Stimulated activated naive CD8-positive, alpha-beta T cell treated with anti-CD3 and anti-CD28 coated beads, Interleukin-15, Interleukin-2, amounts not matched to agents 100 ng/mL and 50 ng/mL, for 24 hours (primary cell): ENCODE data around the gene OLFM4.

ENCODE experiments used
- H3K27ac Mint-ChIP-seq: one replicate; pipeline ENCODE4 v1.8.0; 2021; ENCODE audit warnings: mild to moderate bottlenecking, mixed read lengths
- H3K27me3 Mint-ChIP-seq: one replicate; pipeline ENCODE4 v1.8.0; 2021; ENCODE audit warnings: mixed read lengths
- H3K36me3 Mint-ChIP-seq: one replicate; pipeline ENCODE4 v1.8.0; 2021; ENCODE audit warnings: low read depth, mixed read lengths
- H3K4me1 Mint-ChIP-seq: one replicate; pipeline ENCODE4 v1.8.0; 2021; ENCODE audit warnings: low read depth, mixed read lengths
- H3K4me3 Mint-ChIP-seq: one replicate; pipeline ENCODE4 v1.8.0; 2021; ENCODE audit warnings: mild to moderate bottlenecking, mixed read lengths
- H3K9me3 Mint-ChIP-seq: one replicate; pipeline ENCODE4 v1.8.0; 2021; ENCODE audit warnings: mixed read lengths

OLFM4 gene

DNA sequence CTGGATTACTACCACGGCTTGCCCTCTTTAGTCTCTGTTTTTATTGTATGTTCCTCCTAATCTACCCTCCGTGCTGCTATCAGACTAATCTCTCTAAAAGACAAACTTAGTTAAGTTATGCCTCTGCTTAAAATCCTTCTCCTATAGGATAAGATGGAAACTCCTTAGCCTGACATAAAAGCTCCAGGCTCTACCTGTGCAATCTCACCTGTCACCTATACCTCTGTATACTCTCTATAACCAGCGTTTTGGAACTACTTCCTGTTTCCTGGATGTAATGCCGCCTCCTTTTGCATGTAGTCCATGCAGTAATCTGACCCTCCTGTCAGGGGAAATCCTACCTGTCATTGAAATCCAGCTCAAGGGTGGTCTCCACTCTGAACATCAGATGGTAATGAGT lies 41.2 kb downstream of the OLFM4 start:
- no peak overlapping the region for H3K27ac Mint-ChIP-seq

GRCh38 chr13:53073711-53074110 lies 45.1 kb downstream of the OLFM4 start:
- Mint-ChIP-seq H3K4me3 (no peak overlapping the region), H3K9me3 (no peaks in the 10 kb centered on the region), H3K27ac (no peak overlapping the region), H3K4me1 (no peaks in the 10 kb centered on the region), H3K27me3 (no peaks in the 10 kb centered on the region), H3K36me3 (no peaks in the 10 kb centered on the region)

More for the DNA sequence above, 41.2 kb downstream of the OLFM4 start:
- Mint-ChIP-seq H3K4me1 (no peaks in the 10 kb centered on the region), H3K27me3 (no peaks in the 10 kb centered on the region), H3K9me3 (no peaks in the 10 kb centered on the region), H3K36me3 (no peaks in the 10 kb centered on the region), H3K4me3 (no peak overlapping the region)

DNA sequence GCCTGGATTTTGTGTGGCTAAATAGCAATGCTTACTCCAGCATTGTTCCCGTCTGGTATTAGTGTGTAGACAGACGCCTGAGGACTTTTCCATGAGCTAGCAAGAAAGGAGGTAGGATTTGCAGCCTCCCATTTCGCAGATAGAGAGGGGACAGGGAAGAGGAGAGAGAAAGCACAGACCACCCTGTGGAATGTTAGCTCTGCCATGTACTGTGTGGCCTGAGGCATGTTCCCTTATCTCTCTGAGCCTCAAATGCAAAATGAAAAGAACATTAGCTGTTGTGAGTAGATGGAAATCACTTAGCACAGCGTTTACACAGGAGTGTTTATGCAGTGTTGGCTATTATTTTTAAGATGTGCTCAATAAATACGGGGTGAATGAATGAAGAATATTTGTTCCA lies 45.5 kb downstream of the OLFM4 start:
- Mint-ChIP-seq H3K27me3 (no peaks in the 10 kb centered on the region), H3K27ac (no peak overlapping the region), H3K4me3 (no peak overlapping the region), H3K4me1 (no peaks in the 10 kb centered on the region), H3K36me3 (no peaks in the 10 kb centered on the region), H3K9me3 (no peaks in the 10 kb centered on the region)

GRCh38 chr13:53075356-53076041 lies 46.9 kb downstream of the OLFM4 start:
- Mint-ChIP-seq H3K27me3 (no peaks in the 10 kb centered on the region), H3K4me3 (no peak overlapping the region), H3K4me1 (no peaks in the 10 kb centered on the region), H3K9me3 (no peaks in the 10 kb centered on the region), H3K27ac (no peak overlapping the region), H3K36me3 (no peaks in the 10 kb centered on the region)

- Mint-ChIP-seq H3K4me3 (no peak overlapping the region), H3K27me3 (no peaks in the 10 kb centered on the region), H3K4me1 (no peaks in the 10 kb centered on the region), H3K27ac (no peak overlapping the region), H3K9me3 (no peaks in the 10 kb centered on the region), H3K36me3 (no peaks in the 10 kb centered on the region)
These were observed 51.1 kb downstream of the OLFM4 start for GRCh38 chr13:53079691-53080090.

GRCh38 chr13:53088871-53089270 lies 60.3 kb downstream of the OLFM4 start:
- H3K27me3 Mint-ChIP-seq: no peaks in the 10 kb centered on the region
- H3K36me3 Mint-ChIP-seq: no peaks in the 10 kb centered on the region
- H3K4me3 Mint-ChIP-seq: no peak overlapping the region
- no peaks in the 10 kb centered on the region for H3K9me3 Mint-ChIP-seq
- no peaks in the 10 kb centered on the region for H3K4me1 Mint-ChIP-seq
- no peak overlapping the region for H3K27ac Mint-ChIP-seq

DNA sequence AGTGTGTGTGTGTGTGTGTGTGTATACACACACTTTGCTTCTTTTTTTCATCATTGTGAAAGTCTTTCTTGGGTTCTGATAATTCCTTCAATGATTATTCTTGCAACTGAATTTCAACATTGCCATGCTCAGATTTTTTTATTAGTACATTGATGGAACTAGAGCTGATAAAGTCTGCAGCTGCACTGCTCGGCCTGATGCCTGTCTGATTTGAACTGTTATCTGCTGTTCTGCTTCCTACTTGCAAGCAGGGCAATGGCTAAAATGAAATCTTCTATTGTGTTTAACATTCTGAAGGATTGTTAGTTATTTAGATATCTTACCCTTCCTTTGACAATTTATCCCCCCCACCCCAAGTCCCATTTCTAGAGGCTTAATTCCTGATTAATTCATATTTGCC lies 61.3 kb downstream of the OLFM4 start:
- Mint-ChIP-seq H3K27me3 (no peaks in the 10 kb centered on the region), H3K36me3 (no peaks in the 10 kb centered on the region), H3K27ac (no peak overlapping the region), H3K4me1 (no peaks in the 10 kb centered on the region), H3K9me3 (no peaks in the 10 kb centered on the region), H3K4me3 (no peak overlapping the region)

DNA sequence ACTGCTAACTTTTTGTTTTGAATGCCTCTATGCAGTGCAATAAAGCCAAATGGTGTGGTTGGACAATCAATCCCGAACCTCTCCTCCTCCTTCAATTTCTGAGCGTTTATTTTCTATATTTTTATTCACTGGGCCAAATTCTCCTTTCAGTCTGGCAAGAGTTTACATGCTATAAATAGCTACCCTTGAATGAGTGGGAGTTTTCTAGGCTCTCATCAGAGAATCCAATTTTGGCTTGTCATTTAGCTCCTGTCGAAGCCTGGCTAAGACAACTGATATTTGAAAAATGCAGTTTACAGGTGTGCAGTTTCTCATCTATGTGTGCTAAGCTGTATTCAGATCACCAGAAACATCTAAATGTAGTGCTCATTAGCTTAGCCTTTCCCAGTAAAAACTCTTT lies 61.8 kb downstream of the OLFM4 start:
- no peaks in the 10 kb centered on the region for H3K27me3 Mint-ChIP-seq
- no peak overlapping the region for H3K4me3 Mint-ChIP-seq
- H3K36me3 Mint-ChIP-seq: no peaks in the 10 kb centered on the region
- H3K9me3 Mint-ChIP-seq: no peaks in the 10 kb centered on the region
- no peak overlapping the region for H3K27ac Mint-ChIP-seq
- H3K4me1 Mint-ChIP-seq: no peaks in the 10 kb centered on the region

DNA sequence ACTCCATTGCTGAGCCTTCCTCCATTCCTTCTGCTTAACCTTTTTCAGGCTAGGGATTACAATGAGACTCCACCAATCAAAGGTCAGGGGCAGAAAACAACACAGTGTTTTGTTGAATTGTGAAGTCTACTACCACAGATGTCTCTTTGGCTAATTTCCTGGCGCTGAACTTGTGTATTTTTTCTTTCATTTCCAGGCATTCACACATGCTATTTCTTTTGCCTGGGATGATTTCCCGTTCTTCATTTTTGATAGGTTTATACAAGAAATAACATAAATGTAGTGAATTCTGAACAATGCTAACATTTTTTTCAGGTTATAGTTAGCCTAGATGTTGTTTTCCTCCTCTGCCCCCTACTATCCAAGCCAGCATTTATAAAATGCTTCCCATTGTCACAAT lies 64.3 kb downstream of the OLFM4 start:
- H3K27me3 Mint-ChIP-seq: no peaks in the 10 kb centered on the region
- no peaks in the 10 kb centered on the region for H3K9me3 Mint-ChIP-seq
- no peak overlapping the region for H3K4me3 Mint-ChIP-seq
- no peaks in the 10 kb centered on the region for H3K36me3 Mint-ChIP-seq
- no peaks in the 10 kb centered on the region for H3K4me1 Mint-ChIP-seq
- no peak overlapping the region for H3K27ac Mint-ChIP-seq

DNA sequence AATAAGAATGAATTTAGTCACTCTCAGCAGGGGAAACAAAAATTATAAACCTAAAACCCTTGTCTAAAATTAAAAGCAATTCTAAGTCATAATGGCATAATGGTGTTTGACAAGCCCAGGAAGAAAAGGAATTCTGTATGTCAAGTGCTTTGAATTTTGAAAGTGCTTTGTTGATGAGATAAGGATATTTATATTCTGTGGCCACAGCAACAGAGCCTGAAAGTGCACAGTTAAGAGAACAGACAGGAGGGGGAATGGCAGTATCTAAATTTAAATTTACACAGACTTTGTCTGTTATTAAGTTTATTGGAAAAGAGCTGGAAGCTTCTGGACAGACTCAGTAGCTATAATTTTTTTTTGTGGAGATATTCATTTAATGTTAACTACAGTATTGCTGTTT lies 69.8 kb downstream of the OLFM4 start:
- H3K4me3 Mint-ChIP-seq: no peak overlapping the region
- H3K36me3 Mint-ChIP-seq: no peaks in the 10 kb centered on the region
- H3K9me3 Mint-ChIP-seq: peaks cover 7% of the 10 kb centered on the region
- H3K4me1 Mint-ChIP-seq: no peaks in the 10 kb centered on the region
- H3K27ac Mint-ChIP-seq: no peak overlapping the region
- H3K27me3 Mint-ChIP-seq: peaks cover 5% of the 10 kb centered on the region

GRCh38 chr13:53100394-53101063 lies 71.9 kb downstream of the OLFM4 start:
- H3K4me1 Mint-ChIP-seq: no peaks in the 10 kb centered on the region
- peaks cover 7% of the 10 kb centered on the region for H3K9me3 Mint-ChIP-seq
- H3K27me3 Mint-ChIP-seq: peaks cover 5% of the 10 kb centered on the region
- no peak overlapping the region for H3K4me3 Mint-ChIP-seq
- H3K27ac Mint-ChIP-seq: no peak overlapping the region
- H3K36me3 Mint-ChIP-seq: no peaks in the 10 kb centered on the region
